ENCODE measurements around the gene THY1.
"Not testable (repeated sequence)": the region's sequence is repeated elsewhere in the genome, so short reads cannot be mapped to it uniquely, and the experiment has no call there.

Gene THY1

GRCh38 chr11:119422809-119423508, at the start of gene THY1:
Gene THY1, minus strand, starts transcription at chr11:119423172. Its CDS starts 2,267 bp downstream, at chr11:119420905.
- no peak for DNase-seq (ENCODE audit: low read depth in 4 of 4, low spot score in 1 of 4)

DNA sequence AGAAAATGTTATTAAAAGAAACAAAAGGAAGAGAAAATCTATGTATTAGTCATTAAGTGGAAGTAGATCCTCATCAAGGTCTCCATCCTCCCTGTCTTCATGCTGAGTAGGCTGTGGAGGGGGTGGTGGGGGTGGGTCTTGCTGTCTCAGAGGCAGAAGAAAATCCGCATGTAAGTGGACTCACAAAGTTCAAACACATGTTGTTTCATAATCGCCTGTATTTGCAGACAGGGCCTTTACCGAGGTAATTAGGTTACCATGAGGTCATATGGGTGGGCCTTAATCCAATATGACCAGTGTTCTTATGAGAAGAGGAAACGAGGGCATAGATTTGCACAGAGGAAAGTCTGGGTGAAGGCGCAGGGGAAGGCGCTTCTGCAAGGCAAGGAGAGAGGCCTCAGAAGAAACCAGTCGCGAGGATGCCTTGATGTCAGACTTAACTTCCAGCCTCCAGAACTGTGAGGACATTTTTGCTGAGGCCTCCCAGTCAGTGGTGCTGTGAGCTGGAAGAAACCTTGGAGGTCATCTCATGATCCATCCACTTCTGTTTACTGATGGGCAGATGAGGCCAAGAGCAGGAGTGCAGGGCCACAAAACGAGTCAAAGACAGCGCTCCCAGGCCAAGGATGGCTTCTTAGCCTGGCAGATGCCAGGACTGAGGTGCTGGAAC, 49.3 kb upstream of the THY1 start:
- DNase-seq (ENCODE audit: low read depth in 4 of 4, low spot score in 1 of 4): no peak

DNA sequence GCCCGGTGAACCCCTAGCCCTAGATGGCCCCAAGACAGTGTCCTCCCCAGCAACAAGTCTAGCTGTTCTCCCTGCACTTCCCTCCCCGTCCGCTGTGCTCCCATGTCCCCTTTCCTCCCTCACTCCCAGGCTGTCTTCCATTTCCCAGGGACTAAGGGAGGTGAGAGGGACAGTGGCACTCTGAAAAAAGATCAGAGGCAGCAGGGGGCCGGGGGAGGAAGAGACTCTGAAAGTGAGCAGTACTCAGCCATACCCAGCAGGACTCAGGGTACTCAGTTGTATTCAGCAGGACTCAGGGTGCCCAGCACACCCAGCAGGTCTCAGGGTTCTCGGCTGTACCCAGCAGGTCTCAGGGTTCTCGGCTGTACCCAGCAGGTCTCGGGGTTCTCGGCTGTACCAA, 48.4 kb upstream of the THY1 start:
- no peak for DNase-seq (ENCODE audit: low read depth in 4 of 4, low spot score in 1 of 4)

GRCh38 chr11:119470317-119471291, 47.6 kb upstream of the THY1 start:
- DNase-seq (ENCODE audit: low read depth in 4 of 4, low spot score in 1 of 4): no peak

GRCh38 chr11:119469506-119469905, 46.5 kb upstream of the THY1 start:
- no peak for DNase-seq (ENCODE audit: low read depth in 4 of 4, low spot score in 1 of 4)

DNA sequence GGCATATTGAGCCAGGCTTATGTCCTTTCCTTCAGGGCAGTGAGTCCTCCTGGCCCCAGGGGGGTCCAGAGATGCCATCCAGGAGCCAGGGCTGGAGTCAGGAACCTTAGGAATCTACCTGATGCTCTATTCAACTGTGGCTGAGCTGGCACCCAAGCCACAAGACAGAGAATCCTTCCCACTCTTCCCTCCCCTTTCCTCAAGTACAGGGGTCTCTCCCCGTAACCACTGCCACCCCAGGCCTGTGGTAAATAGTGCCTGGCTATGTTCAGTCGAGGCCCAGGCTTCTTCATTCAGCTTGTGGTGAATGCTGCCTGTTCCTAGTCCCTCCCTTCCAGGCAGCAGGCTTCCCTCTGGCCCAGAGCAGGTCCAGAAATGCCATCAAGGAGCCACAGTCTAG, 45.5 kb upstream of the THY1 start:
- DNase-seq (ENCODE audit: low read depth in 4 of 4, low spot score in 1 of 4): no peak

- DNase-seq (ENCODE audit: low read depth in 4 of 4, low spot score in 1 of 4): no peak
Measured at GRCh38 chr11:119461229-119461963, 38.4 kb upstream of the THY1 start.

DNA sequence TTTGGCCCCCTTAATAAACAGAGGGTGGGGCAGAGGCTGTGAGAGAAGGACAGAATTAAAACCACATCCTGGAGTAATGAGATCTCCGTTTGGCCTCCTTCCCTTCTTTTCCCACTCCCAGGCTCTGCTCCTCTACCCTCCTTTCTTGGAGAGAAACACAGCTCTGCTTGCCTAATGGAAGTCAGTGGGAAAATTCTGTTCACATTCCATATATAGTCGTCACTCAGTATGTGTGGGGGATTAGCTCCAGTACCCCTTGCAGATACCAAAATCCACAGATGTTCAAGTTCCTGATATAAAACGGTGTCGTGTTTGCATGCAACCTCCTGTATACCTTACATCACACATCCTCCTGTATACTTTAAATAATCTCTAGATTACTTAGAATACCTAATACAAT, 37.6 kb upstream of the THY1 start:
- no peak for DNase-seq (ENCODE audit: low read depth in 4 of 4, low spot score in 1 of 4)

DNA sequence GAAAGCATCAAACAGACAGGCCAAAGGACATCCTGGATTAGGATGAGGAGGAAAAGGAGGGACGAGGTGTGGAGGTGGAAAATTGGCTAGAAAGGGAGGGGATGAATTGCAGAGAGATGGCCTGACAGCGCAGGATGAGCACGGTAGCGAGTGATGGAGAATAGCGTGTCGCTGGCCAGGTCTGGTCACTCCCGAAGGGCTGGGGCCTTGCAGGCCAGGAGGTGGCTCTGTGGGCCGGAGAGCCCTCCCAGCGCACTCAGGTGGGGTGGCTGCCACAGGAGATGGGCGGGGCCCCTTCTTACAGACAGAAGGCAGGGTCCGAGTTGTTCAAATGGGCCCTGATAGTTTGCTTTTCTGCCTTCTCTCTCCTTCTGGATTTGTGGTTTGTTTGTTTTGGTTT, 37.1 kb upstream of the THY1 start:
- DNase-seq (ENCODE audit: low read depth in 4 of 4, low spot score in 1 of 4): no peak

- no peak for DNase-seq (ENCODE audit: low read depth in 4 of 4, low spot score in 1 of 4)
Measured at GRCh38 chr11:119459293-119459976, 36.5 kb upstream of the THY1 start.

GRCh38 chr11:119455708-119456107, 32.7 kb upstream of the THY1 start:
- not testable (repeated sequence) for DNase-seq (ENCODE audit: low read depth in 4 of 4, low spot score in 1 of 4)

- not testable (repeated sequence) for DNase-seq (ENCODE audit: low read depth in 4 of 4, low spot score in 1 of 4)
Measured at GRCh38 chr11:119455241-119455640, 32.3 kb upstream of the THY1 start.

DNA sequence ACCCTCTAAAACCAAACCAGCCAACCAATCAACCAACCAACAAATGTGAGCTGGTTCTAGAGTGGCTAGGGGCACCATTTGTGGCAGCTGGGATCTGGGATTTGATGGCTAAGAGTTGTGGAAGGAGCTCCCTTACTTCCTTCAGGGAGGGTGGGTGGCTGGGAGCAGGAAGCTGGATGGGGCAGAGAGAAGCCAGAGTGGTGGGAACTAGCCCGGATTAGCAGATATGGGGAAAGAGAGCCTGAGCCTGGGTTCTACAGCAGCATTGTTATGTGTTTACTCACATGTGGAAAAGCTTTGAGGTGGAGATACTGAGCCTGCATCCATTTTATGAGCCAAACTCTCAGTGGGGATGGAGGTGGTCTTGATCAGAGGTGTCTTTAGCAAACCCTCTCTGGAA, 30.9 kb upstream of the THY1 start:
- DNase-seq (ENCODE audit: low read depth in 4 of 4, low spot score in 1 of 4): no peak

- no peak for DNase-seq (ENCODE audit: low read depth in 4 of 4, low spot score in 1 of 4)
Measured at GRCh38 chr11:119450590-119451326, 27.8 kb upstream of the THY1 start.

- DNase-seq (ENCODE audit: low read depth in 4 of 4, low spot score in 1 of 4): no peak
Measured at GRCh38 chr11:119449498-119449897, 26.5 kb upstream of the THY1 start.

- no peak for DNase-seq (ENCODE audit: low read depth in 4 of 4, low spot score in 1 of 4)
Measured at GRCh38 chr11:119448380-119448779, 25.4 kb upstream of the THY1 start.

- no peak for DNase-seq (ENCODE audit: low read depth in 4 of 4, low spot score in 1 of 4)
Measured at GRCh38 chr11:119447664-119448242, 24.8 kb upstream of the THY1 start.

DNA sequence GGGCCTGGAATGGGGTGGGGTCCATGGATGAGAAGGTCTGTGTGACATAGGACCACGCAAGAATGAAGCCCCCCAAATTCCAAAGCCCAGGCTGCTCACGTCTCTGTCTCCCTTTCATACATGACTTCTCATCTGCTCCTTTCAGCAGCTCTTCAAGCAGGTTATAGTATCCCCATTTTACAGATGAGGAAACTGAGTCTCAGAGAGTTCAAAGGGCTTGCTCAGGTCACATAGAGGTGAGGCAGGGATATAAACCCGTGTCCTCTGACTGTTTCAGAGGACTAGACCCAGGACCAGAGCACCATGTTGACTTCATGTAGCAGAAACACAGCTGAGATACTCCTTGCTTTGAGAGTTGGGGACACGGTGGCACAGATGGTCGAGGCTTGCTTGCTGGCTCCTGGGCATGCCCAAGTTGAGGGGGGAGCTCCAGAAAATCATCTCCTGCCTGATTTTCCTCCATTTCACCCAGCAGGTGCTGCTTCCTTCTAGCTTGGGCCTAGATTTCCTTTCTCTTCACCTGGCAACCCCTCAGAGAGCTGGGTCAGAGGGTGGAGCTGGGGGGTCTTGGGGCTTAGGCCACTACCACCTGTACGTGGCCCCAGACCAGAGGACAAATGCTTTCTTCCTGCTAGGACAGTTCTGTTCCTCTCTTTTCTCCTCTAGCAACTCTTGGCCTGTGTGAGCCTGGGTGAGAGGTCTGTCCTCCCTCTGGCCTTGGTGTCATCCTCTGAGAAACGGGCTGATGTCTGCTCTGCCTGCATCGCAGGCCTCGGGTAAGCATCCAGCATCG, 24.1 kb upstream of the THY1 start:
- DNase-seq (ENCODE audit: low read depth in 4 of 4, low spot score in 1 of 4): no peak

- DNase-seq (ENCODE audit: low read depth in 4 of 4, low spot score in 1 of 4): no peak
Measured at GRCh38 chr11:119446434-119446833, 23.5 kb upstream of the THY1 start.

All from stimulated activated CD4-positive, alpha-beta T cell treated with anti-CD3 and anti-CD28 coated beads, Interleukin-1b, Interleukin-23, amount 100 ng/mL, for 24 hours (primary cell).